Activated CD8-positive, alpha-beta memory T cell treated with anti-CD3 and anti-CD28 coated beads for 1 hour (primary cell): ENCODE results near the gene TRPM2.
"Not testable (repeated sequence)": the region's sequence is repeated elsewhere in the genome, so short reads cannot be mapped to it uniquely, and the experiment has no call there.

ENCODE experiments used
- DNase-seq, 2 donors: peaks; one replicate each; pipeline ENCODE4 v3.0.0-alpha.2; 2020; ENCODE audit warnings: low read depth in 1 of 2; ENCODE audit errors: extremely low read depth in 1 of 2

Gene TRPM2

DNA sequence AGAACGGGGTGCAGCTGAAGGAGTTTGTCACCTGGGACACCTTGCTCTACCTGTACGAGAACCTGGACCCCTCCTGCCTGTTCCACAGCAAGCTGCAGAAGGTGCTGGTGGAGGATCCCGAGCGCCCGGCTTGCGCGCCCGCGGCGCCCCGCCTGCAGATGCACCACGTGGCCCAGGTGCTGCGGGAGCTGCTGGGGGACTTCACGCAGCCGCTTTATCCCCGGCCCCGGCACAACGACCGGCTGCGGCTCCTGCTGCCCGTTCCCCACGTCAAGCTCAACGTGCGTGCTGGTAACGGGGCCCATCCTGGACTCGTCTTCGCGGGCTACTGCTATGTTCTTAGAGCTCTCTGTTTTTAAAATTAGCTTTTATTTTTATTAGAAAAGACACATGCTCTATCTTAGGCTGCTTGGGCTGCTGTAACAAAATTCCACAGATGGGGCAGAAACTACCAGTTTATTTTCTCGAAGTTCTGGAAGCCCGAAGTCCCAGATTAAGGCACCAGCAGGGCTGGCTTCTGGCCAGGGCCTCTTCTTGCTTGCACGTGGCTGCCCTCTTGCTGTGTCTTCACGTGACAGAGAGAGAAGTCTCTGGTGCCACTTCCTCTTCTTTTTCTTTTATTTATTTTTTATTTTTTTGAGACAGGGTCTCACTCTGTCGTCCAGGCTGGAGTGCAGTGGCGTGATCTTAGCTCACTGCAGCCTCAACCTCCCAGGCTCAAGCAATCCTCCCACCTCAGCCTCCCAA is 38.1 kb downstream of the TRPM2 start:
- DNase-seq = no peak

DNA sequence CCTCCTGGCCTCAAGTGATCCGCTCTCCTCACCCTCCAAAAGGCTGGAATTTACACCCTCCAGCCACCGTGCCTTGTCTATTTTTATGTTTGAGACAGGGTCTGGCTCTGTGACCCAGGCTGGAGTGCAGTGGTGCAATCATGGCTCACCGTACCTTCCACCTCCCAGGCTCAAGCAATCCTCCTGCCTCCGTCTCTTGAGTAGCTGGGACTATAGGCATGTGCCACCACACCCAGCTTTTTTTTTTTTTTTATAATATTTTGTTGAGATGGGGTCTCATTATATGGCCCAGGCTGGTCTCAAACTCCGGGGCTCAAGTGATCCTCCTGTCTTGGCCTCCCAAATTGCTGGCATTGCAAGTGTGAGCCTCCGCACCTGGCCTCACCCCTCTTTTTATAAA is 38.8 kb downstream of the TRPM2 start:
- no peak for DNase-seq

DNA sequence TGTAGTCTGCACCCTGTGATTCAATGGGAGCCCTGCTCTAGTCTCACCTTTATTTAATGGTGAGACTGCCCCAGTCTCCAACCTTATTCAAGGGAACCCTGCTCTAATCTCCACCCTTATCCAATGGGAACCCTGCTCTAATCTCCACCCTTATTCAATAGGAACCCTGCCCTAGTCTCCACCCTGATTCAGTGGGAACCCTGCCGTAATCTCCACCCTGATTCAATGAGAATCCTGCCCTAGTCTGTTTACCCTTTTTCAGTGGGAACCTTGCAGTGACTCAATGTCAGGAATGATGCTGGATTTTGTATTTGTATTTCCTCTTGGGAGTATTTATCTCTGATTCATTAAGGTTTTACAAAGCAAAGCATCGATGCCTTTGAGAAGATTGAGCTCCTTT is 39.5 kb downstream of the TRPM2 start:
- no peak for DNase-seq

DNA sequence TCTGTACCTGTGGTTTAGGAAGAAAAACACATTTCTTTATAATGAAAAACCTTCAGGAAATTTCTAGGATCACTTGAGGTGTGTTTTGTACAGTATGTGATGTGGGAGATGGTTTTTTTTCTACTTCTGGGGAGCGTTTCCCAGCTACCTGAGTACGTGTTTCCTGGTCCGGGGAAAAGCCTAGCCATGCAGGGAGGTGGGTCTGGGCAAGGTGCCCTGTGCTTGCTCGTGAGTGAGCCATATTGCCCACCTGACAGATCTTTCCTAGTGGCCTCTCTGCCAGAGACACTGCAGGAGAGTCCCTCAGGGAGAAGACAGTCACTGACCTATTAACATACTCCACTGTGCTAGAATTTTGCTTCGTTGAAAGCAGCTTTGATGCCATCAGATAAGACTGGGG is 41.3 kb downstream of the TRPM2 start:
- DNase-seq = no peak

DNA sequence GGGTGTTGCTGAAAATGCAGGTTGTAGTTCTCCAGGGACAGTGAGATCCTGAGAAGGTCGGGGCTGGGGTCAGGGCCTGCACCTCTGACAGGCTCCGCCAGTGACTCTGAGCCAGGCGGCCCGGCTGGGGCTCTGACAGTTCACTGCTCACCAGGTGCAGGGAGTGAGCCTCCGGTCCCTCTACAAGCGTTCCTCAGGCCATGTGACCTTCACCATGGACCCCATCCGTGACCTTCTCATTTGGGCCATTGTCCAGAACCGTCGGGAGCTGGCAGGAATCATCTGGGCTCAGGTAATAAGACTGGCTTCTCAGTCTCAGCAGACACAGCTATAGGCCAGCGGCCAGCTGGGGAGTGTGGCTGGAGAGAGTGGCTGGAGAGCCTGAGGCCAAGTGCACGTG is 41.8 kb downstream of the TRPM2 start:
- DNase-seq = no peak

DNA sequence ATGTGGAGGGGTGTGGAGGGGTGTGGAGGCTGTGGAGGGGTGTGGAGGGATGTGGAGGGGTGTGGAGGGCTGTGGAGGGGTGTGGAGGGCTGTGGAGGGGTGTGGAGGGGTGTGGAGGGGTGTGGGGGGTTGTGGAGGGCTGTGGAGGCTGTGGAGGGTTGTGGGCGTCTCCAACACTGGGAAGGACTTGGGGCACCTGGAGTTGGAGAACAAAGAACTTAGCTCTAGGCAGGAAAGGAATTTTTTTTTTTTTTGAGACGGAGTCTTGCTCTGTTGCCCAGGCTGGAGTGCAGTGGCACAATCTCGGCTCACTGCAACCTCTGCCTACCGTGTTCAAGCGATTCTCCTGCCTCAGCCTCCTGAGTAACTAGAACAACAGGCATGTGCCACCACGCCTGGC is 43.4 kb downstream of the TRPM2 start:
- DNase-seq = not testable (repeated sequence)

DNA sequence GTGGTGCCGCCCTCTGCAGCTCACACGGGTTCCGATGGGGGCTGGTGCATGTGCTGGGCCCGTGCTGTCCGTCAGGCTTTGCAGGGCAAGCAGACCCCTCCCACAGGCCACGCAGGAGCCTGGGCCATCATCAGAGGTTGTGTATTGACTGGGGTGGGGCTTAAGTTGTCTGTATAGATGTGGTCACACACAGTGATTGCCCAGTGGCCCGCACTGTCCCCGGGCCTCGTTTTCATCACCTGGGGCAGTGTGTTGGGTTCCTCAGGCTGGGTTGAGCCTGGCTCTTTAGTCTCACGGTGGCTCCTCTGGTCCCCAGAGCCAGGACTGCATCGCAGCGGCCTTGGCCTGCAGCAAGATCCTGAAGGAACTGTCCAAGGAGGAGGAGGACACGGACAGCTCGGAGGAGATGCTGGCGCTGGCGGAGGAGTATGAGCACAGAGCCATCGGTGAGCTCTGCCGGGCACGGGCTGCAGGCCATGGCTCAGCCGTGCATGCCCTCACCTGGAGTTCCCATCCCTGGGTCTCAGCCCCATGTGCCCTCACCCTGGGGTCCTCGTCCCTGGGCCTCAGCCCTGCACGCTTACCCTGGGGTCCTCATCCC is 44.1 kb downstream of the TRPM2 start:
- DNase-seq = no peak

DNA sequence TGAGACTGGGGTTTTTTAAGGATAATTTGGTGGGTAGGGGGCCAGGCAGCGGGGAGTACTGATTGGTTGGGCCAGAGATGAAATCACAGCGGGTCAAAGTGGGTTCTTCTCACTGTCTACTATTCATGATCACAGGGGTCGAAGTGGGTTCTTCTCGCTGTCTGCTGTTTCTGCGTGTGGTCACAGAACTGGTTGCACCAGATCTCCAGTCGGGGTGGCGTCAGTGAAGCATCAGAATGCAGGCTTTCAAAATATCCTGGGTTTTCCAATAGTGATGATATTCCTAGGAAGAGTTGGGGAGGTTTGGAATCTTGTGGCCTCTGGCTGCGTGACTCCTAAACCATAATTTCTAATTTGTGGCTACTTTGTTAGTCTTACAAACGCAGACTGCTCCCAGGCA is 45.1 kb downstream of the TRPM2 start:
- no peak for DNase-seq

DNA sequence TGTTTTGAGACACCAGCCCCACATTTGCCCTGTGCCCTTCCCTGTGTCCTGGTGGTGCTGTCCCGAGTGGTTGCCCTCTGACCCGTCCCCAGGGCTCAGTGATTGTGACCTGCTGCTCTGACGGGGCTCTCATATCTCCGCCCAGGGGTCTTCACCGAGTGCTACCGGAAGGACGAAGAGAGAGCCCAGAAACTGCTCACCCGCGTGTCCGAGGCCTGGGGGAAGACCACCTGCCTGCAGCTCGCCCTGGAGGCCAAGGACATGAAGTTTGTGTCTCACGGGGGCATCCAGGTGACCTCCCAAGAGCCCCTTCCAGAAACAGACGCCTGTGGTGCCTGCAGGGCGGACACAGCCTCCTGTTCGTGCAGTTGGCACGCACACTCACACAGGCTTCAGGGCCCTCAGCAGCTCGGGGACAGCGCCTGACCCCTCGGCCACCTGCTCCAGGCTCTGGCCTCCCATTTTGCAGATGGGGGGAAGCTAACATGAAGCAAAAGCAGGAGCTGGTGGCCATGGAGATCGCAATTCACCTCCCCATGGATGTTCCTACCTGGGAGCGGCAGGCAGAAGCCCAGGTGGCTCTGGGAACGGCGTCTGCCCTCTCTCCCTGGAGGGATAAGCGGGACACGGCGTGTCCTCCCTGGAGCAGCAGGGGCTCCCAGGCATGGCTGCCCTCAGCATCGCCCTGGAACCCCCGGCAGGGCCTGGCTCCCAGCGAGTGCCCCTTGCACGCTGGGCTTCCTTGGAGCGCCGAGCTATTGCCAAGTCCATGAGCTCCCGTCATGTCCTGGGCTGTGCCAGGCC is 45.9 kb downstream of the TRPM2 start:
- no peak for DNase-seq

DNA sequence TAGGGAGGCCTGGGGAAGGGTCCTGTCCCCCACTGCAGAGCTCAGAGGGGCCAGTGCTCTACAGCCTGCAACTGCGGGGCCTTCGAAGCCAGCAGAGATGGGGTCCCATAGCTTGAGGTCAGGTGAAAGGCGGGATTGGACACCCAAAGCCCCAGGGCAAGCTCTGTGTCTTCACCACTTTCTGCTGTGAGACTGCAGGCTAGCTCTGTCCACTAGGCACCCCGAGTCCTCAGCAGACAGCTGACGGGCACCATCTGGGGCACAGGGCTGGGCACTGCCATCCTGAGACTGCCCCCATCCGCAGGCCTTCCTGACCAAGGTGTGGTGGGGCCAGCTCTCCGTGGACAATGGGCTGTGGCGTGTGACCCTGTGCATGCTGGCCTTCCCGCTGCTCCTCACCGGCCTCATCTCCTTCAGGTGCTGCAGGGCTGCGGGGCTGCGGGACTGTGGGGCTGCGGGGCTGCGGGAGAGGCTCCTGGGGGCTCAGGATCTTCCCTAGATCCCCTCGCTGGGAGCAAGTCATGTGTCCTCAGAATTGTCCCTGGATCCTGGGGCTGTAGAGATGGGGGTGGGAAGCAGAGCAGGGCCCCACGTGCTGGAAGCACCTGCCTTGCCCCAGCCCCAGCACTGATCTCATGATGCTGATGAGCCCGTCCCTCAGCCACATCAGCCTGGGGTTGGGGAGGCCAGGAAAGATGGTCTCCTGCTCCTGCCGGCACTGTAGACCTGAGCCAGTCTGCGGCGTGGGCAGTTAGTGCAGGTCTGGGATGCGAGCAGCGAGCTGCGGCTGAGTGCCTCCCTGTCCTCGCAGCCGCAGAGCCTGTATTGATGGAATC is 46.8 kb downstream of the TRPM2 start:
- no peak for DNase-seq

DNA sequence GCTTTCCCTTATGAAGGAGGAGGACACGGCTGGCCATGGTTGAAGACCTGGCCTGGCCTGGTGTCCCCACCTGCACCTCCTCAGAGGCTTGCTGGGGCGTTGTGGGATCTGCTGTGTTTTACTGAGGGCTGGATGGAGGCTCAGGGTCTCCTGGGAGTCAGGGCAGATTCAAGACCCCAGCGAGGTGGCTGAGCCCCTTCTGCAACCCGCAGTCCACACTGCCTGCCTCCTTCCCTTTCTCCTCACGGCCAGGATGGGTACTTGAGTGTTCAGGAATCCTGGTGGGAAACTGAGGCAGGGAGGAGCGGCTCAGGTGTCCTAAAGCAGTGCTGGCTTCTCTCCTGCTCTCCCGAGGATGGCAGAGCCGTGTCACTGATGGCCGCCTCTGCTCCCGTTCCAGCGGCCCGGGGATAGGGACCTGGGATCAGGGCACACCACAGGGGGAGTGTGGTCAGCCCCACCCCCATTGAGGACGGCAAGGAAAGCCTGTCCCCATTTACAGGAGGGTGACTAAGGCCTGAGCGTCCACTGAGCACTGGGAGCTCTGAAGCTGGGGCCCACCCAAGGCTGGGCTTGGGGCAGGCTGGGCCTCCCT is 47.5 kb downstream of the TRPM2 start:
- no peak for DNase-seq

DNA sequence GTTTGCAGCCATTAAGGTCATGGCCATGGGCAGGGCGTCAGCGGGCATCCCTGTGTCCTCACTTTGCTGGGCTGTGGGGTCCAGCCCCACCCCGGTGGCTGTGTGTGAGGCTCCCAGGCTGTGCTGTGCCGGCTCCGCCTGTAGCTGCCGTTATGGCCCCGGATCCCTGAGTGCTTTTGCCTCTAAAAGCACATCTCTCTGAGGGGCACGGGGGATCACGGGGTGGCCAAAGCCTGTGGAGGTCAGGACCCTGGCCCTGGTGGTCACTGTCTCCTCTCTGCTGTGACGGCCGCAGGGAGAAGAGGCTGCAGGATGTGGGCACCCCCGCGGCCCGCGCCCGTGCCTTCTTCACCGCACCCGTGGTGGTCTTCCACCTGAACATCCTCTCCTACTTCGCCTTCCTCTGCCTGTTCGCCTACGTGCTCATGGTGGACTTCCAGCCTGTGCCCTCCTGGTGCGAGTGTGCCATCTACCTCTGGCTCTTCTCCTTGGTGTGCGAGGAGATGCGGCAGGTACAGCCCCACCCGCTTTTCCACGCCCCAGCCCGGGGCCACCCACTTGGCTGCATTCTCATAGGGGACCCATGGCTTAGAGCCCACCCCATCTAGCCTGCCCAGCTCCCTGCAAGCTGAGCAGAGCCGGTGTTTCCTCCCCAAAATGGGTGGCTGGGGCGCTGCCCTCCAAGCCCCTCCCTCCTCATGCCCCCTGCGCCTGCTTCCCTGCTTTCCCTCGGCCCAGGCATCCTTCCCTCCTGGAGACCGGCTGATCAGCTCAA is 48.2 kb downstream of the TRPM2 start:
- DNase-seq = no peak

DNA sequence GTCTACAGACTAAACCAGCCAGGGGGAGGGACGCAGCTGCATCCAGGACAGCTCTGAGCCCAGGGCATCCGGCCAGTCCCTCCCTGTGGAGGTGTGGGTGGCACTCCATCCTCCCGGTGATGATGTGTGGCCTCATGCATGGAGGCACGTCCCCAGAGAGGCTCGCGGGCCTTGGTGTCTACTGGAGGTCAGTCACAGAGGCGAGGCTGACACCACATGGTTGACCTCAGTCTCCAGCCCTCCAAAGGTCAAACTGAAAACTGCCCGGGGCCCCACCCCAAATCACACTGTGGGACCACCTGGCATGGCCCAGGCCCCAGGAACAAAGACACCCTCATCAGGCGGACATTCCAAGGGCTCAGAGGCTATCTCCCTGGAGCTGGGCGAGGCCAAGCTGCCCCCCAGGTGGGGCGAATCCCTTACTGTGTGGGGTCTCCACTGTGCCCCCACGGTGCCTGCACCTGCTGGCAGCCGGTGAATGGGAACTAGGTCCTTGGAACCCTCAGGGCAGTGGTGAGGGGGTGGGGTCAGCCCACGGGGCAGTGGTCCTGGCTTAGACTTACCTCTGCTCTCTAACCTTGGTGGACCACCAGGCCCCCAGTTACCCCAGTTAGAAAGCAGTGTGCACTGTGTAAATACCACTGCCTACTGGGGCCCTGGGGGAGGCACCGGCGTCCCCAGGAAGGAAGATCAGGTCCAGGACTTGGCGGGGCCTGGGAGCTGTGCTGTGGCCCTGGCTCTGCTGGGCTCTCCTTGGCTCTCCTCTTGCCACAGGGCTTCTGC is 49.1 kb downstream of the TRPM2 start:
- no peak for DNase-seq

DNA sequence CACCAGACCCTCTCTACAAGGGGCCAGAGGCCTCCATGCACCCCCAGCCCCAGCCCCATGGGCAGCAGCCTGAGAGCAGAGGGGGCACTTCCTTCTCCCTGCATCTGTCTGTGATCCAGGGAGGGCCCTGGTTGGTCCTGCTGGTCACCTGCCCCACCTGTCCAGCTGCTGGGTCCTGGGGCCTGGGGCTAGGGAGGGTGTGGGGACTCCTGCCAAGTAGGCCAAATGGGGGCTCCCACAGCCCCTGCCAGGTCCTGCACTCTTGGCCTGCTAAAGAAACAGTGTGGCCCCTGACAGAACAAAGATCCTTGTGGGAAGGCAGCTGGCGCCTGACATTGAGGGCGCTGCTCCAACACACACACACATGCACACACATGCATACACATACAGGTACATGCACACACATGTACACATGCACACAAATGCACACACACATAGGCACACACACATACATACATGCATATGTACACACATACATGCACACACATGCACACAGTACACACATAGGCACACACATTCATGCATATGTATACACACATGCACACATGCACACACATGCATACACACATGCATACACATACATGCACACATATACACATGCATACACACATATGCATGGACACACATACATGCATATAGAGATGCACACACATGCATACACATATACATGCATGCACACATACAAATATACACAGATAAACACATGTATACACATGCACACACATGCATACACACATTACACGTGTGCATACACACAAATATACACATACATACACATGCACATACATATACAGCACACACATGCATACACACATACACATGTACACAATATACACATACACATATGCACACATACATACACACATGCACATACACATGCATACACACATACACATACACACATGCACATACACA is 49.9 kb downstream of the TRPM2 start:
- no peak for DNase-seq

DNA sequence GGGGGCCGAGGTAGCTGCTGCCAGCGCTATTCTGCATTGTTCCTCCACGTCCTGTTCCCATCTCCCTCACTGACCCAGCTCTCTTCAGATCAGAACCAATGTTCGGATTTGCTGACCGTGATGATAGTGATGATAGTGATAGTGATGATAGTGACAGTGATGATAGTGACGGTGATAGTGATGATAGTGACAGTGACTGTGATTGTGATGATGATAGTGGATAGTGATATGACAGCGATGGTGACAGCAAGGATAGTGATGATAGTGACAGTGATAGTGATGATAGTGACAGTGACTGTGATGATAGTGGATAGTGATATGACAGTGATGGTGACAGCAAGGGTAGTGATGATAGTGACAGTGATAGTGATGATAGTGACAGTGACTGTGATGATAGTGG is 51.1 kb downstream of the TRPM2 start:
- DNase-seq = not testable (repeated sequence)

DNA sequence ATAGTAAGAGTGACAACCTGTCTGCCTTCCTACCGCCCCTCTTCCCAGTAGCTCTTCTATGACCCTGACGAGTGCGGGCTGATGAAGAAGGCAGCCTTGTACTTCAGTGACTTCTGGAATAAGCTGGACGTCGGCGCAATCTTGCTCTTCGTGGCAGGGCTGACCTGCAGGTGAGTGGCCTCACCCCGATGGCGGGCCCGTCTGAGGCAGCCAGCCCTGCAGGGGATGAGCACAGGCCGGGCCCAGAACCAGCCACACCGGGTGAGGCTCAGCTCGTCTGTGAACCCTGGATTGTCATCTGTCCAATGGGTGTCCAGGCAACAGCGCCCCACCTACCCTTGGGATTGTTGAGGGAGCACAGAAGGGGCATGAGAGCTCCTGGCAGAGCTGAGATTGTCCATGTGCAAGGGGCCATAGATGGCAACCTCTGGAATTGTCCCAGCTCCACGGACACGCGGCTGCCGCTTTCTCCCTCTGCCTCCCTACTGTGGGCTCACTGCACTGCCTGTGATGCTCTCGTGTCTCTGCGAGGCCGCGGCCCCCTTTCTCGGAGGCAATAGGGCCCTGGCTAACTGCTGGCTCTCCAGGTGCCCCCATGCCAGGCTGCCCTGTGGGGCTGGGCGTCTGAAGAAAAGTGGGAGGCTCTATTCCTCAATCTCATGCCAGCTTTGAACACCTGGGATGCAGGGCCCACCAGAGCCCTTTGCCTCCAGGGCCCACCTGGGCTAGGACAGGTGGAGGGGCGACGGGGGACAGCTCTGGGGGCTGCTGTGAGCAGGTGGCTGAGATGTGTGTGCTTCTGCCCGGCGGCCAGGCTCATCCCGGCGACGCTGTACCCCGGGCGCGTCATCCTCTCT is 51.9 kb downstream of the TRPM2 start:
- no peak for DNase-seq
